ENCODE measurements around the gene EHMT1.

Gene EHMT1

DNA sequence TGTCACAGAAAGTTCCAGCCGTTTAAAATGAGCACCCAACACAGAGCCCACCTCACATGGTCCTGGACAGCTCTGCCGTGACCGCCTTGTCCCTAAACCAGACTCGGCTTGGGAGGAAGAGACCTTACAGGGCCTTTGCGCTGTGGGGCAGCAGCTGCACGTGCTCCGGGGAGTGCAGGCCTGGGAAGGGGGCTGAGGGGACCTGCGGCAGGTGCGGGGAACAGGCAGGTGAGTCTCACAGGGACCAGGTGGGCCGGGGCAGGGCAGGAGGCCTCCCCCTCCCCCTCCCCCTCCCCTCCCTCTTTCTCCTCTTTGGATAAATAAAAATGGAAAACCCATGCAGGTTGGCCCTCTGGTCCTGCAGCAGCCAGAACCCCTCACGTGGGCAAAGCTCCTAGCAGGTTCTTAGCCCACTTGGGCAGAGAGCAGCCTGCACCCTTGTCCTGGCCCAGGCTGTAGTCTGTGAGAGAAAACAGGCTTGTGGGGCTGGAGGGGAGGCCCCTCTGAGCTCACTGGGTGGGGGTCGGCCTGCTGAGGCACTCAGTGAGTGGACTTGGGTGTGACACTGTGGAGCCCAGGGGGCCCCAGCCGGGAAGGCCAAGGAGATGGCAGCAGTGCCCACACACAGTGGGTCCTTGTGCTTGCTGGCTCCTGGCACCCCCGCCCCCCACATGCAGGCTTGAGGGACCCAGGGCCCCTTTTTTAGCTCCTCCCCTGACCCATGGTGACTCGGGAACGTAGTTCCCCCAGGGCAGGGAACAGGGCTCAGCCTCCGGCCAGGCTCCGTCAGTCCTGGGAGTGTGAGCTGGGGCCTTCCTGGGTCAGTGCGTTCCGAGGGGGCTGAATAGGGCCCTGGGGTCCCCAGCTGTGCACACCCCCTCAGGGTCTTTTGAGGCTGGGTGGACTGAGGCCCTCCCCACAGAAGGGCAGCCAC, 218.8 kb downstream of the EHMT1 start:
- H3K4me3 Mint-ChIP-seq = no peak overlapping the region
- ATAC-seq = no peak

DNA sequence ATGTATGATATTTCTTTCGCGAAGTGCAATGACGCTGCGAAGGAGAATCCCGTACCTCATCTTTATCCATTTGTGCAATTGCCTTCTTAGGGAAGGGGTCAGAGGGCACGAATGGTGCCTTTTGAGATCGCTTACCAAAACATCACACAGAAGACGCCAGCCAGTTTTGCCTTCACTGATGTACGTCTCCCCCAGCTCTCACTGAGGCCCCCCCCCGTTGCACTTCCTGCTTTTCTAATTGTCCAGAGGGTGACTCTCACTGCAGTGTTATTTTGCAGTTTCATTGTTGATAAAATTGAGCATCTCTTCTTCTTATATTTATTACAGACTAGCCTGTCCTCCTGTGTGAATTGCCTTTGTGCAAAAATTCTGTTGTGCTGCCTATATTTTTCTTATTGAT, 219.8 kb downstream of the EHMT1 start:
- H3K27ac Mint-ChIP-seq = no peak overlapping the region
- DNase-seq (ENCODE audit: low spot score in 2 of 2) (no peak), ATAC-seq (no peak)
- H3K36me3 Mint-ChIP-seq = peaks cover 23% of the 10 kb centered on the region
- H3K4me1 Mint-ChIP-seq = no peaks in the 10 kb centered on the region
- H3K9me3 Mint-ChIP-seq = no peaks in the 10 kb centered on the region
- H3K4me3 Mint-ChIP-seq = no peak overlapping the region

More for the DNA sequence above, 218.8 kb downstream of the EHMT1 start:
- Mint-ChIP-seq H3K9me3 (no peaks in the 10 kb centered on the region), H3K27ac (no peak overlapping the region), H3K4me1 (no peaks in the 10 kb centered on the region), H3K36me3 (peaks cover 23% of the 10 kb centered on the region)
- DNase-seq (ENCODE audit: low spot score in 2 of 2) = no peak

DNA sequence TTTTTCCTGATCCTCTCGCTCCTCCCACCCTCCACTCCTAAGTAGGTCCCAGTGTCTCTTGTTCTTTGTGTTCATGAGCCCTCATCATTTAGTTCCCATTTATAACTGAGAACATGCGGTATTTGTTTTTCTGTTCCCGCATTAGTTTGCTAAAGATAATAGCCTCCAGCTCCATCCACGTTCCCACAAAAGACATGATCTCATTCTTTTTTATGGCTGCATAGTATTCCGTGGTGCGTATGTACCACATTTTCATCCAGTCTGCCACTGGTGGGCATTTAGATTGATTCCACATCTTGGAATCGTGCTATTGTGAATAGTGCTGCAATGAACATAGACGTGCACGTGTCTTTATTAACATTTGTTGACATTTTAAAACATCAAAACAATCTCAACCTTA, 224.6 kb downstream of the EHMT1 start:
- DNase-seq (ENCODE audit: low spot score in 2 of 2) (no peak), ATAC-seq (no peak)
- no peak overlapping the region for H3K4me3 Mint-ChIP-seq
- peaks cover under 1% of the 10 kb centered on the region for H3K36me3 Mint-ChIP-seq
- no peak overlapping the region for H3K27ac Mint-ChIP-seq
- H3K4me1 Mint-ChIP-seq = no peaks in the 10 kb centered on the region
- no peaks in the 10 kb centered on the region for H3K9me3 Mint-ChIP-seq

DNA sequence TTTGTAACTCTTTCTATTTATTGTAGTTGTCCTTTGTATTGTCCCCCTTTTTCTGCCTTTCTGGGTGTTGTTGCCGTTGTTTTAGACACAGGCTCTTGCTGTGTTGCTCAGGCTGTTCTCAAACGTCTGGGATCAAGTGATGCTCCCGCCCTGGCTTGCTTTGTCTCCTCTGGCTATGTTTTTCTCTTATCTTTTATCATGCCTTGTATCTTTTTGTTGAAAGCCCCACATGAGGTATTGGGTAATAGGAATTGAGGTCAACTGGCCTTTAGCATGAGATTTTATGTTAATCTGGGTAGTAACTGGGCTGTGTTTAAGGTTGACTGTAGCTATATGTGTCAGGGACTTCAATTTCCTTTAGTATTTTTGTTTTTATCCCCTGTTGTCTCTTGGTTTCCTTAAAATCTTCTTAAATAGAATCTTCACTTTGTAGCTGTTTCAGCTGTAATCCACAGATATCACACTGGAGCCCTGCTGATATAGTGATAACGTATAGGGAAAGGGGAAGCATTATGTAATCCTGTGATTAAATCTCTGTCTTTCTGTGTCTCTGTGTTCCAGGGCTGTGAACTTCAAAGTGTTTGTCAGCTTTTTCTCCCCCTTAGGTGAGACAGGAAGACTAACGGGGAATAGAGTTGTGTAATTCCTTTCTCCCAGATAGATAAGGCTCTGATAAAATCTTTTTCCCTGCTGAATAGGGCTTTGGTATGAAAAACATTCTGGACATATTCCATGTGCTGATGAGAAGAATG, 232.9 kb downstream of the EHMT1 start:
- no peak overlapping the region for H3K27ac Mint-ChIP-seq
- DNase-seq (ENCODE audit: low spot score in 2 of 2) (no peak), ATAC-seq (no peak)
- H3K36me3 Mint-ChIP-seq = no peaks in the 10 kb centered on the region
- no peak overlapping the region for H3K4me3 Mint-ChIP-seq
- peaks cover 5% of the 10 kb centered on the region for H3K4me1 Mint-ChIP-seq
- peaks cover 21% of the 10 kb centered on the region for H3K9me3 Mint-ChIP-seq

DNA sequence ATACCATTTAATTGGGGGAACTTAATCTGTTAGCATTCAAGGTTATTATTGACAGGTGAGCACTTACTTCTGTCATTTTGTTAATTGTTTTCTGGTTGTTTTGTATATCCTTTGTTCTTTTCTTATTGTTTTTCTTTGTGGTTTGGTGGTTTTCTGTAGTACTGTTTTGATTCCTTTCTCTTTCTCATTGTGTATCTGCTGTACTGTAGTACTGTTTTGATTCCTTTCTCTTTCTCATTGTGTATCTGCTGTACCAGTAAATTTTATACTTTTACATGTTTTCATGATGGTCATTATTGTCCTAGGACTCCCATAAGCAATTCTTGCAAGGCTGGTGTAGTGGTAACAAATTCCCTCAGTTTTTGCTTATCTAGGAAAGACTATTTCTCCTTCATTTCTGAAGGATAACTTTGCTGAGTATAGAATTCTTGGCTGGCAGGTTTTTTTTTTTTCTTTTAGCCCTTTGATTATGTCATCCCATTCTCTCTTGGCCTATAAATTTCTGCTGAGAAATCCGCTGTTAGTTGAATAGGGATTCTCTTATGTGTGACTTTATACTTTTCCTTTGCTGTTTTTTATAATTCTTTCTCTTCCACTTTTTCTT, 234.7 kb downstream of the EHMT1 start:
- ATAC-seq (peak; percentile 43), DNase-seq (ENCODE audit: low spot score in 2 of 2) (no peak)
- peaks cover 21% of the 10 kb centered on the region for H3K9me3 Mint-ChIP-seq
- H3K4me1 Mint-ChIP-seq = peaks cover 5% of the 10 kb centered on the region
- no peaks in the 10 kb centered on the region for H3K36me3 Mint-ChIP-seq
- H3K4me3 Mint-ChIP-seq = no peak overlapping the region
- H3K27ac Mint-ChIP-seq = no peak overlapping the region

DNA sequence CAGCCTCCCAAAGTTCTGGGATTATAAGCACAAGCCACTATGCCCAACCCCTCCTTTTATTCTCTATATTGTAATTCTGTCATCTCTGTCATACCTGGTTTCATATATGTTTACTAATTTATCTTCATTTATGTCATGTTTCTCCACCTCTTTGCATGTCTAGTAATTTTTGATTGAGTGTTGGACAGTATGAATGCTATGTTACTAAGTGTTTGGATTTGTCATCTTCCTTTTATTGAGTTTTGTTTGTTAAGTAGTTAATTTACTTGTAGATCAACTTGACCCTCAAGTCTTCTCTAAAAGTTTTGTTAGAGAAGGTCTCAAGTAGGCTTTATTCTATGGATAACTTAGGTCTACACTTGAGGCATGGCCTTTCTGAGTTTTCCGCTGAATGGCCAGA, 241.6 kb downstream of the EHMT1 start:
- H3K9me3 Mint-ChIP-seq = peaks cover 22% of the 10 kb centered on the region
- DNase-seq (ENCODE audit: low spot score in 2 of 2) = no peak
- no peak for ATAC-seq
- no peak overlapping the region for H3K27ac Mint-ChIP-seq
- H3K4me3 Mint-ChIP-seq = no peak overlapping the region
- H3K36me3 Mint-ChIP-seq = no peaks in the 10 kb centered on the region
- H3K4me1 Mint-ChIP-seq = peaks cover 5% of the 10 kb centered on the region

DNA sequence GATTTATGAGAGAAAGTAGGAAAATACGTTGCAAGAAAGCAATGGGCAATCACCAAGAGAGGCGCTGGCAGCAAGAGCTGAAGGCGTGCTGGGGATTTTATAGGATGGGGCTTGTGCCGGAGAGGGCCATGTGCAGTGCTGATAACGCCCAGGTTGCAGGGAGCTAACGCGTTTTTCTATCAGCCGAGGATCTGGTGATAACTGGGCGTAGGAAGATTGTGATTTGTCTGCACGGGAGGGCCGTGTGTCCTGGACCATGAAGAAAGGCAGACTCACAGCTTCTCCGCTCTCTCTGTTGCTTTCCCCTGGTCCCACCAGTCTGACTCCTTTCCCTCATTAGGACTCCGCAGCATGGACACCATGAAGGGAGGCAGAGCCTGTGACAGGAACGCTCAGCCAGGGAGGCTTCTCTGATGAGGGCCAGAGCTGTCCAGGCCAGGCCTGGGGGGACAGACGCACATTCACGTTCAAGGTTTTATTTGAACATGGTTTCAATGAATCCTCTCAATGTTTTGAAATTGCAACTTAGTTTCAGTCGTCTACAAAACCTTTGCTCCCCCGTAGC, 246.9 kb downstream of the EHMT1 start:
- Mint-ChIP-seq H3K36me3 (no peaks in the 10 kb centered on the region), H3K4me1 (peaks cover 5% of the 10 kb centered on the region), H3K27ac (no peak overlapping the region), H3K4me3 (no peak overlapping the region), H3K9me3 (peaks cover 11% of the 10 kb centered on the region)
- no peak for DNase-seq (ENCODE audit: low spot score in 2 of 2)
- no peak for ATAC-seq

DNA sequence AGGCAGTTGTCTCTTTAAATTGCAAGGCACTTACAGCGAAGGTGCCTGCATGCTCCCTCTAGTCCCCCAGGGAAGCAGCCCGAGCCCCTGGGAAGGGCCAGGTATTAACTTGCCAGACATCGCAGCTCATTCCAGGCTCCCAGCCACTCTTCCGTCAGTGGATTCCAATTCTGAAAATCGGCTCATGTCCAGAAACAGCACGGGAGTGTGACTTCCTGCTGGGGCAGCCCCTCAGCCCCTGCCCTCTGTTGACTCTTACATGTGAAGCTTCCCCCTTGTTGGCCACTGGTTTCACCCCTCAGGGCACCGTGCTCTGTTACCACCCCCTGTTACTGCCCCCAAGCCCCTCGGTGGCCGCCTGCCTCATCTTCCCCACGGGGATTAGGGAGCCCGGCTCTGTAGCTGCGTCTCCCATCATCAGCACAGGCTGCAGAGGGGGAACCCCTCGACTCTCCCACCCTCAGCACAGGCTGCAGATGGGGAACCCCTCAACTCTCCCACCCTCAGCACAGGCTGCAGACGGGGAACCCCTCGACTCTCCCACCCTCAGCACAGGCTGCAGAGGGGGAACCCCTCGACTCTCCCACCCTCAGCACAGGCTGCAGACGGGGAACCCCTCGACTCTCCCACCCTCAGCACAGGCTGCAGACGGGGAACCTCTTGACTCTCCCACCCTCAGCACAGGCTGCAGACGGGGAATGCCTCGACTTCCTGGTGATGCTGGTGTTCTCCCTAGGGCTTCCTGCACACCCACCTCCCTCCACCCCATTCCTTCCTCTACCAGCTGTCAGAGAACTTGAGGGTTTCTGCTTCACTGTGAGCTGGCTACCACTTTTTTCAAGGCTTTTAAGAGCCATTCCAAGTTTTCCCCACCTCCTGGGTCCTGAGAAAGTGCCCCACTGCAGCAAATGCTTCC, 247.7 kb downstream of the EHMT1 start:
- H3K4me3 Mint-ChIP-seq = no peak overlapping the region
- H3K4me1 Mint-ChIP-seq = peaks cover 5% of the 10 kb centered on the region
- no peaks in the 10 kb centered on the region for H3K36me3 Mint-ChIP-seq
- H3K9me3 Mint-ChIP-seq = peaks cover 7% of the 10 kb centered on the region
- no peak for ATAC-seq
- no peak overlapping the region for H3K27ac Mint-ChIP-seq
- DNase-seq (ENCODE audit: low spot score in 2 of 2) = no peak

DNA sequence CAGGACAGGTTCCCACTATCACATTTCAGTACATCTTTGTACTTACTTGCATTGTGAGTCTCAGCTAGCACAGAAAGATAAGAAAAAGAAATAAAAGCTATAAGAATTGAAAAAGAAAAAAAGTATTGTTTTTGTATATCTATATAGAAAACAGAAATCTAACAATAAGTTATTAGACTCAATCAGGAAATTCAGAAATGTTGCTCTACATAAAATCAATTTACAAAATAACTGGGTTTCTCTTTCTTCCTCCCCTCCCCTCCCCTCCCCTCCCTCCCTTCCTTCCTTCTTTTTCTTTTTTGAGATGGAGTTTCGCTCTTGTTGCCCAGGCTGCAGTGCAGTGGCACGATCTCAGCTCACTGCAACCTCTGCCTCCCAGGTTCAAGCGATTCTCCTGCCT, 251.6 kb downstream of the EHMT1 start:
- DNase-seq (ENCODE audit: low spot score in 2 of 2) (no peak), ATAC-seq (no peak)
- H3K4me1 Mint-ChIP-seq = no peaks in the 10 kb centered on the region
- H3K4me3 Mint-ChIP-seq = no peak overlapping the region
- H3K36me3 Mint-ChIP-seq = no peaks in the 10 kb centered on the region
- no peak overlapping the region for H3K27ac Mint-ChIP-seq
- no peaks in the 10 kb centered on the region for H3K9me3 Mint-ChIP-seq

DNA sequence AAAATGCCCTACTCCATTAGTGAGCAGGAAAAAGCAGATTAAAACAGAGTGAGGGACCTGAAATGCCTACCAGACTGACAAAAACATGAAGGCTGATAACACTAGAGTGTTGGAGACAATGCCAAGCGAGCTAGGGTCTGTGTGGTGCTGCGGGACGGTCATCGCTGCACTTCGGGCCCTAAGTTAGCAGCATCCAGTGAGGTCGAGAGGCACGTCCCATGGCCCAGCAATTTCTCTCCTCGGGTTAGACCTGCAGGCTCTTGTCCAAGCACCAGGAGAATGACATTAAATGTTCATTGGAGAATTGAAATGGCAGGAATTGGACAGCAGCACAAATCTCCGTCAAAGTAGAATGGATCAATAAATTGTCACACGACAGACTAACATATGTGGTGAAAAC, 253.5 kb downstream of the EHMT1 start:
- ATAC-seq (no peak), DNase-seq (ENCODE audit: low spot score in 2 of 2) (no peak)
- Mint-ChIP-seq H3K9me3 (no peaks in the 10 kb centered on the region), H3K36me3 (no peaks in the 10 kb centered on the region), H3K4me3 (no peak overlapping the region), H3K27ac (no peak overlapping the region), H3K4me1 (no peaks in the 10 kb centered on the region)

DNA sequence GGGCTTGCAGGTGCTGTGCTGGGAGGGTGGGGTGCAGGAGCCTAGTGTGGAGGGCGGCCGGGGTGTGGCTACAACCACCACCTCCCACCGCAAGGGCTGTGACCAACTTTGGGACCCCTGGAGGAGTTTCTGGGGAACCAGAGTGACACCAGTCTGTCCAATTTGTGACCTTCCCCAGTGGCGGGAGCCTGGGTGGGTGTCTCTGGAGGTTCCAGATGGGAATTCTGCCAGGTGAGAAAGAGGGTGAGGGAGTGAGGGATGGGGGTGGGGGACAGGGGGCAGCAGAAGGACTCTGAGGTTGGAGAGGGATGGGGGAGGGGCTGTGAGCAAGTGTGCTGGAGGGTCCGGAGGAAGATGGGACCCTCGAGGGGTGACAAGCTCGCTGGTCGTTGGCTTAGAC, 254.6 kb downstream of the EHMT1 start:
- no peaks in the 10 kb centered on the region for H3K4me1 Mint-ChIP-seq
- H3K36me3 Mint-ChIP-seq = no peaks in the 10 kb centered on the region
- ATAC-seq (no peak), DNase-seq (ENCODE audit: low spot score in 2 of 2) (no peak)
- H3K9me3 Mint-ChIP-seq = no peaks in the 10 kb centered on the region
- no peak overlapping the region for H3K4me3 Mint-ChIP-seq
- H3K27ac Mint-ChIP-seq = no peak overlapping the region

DNA sequence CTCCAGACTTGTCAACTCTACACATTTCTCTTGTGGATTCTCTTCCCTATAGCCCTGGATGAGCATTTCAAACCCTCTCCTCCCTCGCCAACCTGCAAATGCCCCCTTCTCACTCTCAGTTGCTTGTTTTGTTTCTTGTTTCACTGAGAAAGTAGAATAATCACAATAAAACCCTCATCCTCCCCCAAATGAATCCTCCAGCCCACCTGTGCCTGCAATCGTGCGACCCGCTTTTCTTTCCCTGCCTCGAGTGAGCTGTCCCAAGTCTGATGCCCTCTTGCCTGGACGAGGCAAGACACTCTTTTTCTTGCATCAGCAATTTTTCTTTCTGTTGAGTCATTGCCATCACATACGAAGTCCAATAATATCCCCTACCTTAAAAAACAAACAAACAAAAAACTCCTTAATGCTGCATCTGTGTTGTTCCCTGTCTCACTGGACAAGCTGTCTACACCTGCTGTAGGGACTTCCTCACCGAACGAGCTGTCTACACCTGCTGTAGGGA, 255.1 kb downstream of the EHMT1 start:
- H3K27ac Mint-ChIP-seq = no peak overlapping the region
- H3K9me3 Mint-ChIP-seq = no peaks in the 10 kb centered on the region
- H3K36me3 Mint-ChIP-seq = no peaks in the 10 kb centered on the region
- no peaks in the 10 kb centered on the region for H3K4me1 Mint-ChIP-seq
- H3K4me3 Mint-ChIP-seq = no peak overlapping the region
- DNase-seq (ENCODE audit: low spot score in 2 of 2) (no peak), ATAC-seq (no peak)

DNA sequence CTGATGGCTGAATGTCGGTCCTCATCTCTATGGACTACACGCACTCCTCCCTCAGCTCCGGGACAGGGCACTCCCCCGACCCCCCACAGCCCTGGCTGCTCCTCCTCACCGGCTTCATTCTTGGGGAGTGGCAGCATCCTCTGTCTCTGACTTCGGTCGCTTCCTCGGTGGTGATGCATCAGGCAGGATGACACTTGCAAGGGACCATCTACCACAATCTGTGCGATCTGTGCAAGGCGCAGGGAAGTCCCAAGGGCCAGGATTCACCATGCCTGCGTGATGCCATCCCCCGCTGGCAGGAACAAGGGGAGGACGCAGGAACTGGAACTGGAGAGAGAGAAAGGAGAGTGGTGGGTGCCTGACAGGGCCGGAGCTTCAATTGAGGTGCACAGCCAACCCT, 256.5 kb downstream of the EHMT1 start:
- ATAC-seq (no peak), DNase-seq (ENCODE audit: low spot score in 2 of 2) (no peak)
- H3K36me3 Mint-ChIP-seq = no peaks in the 10 kb centered on the region
- no peak overlapping the region for H3K27ac Mint-ChIP-seq
- H3K4me1 Mint-ChIP-seq = no peaks in the 10 kb centered on the region
- H3K4me3 Mint-ChIP-seq = no peak overlapping the region
- H3K9me3 Mint-ChIP-seq = no peaks in the 10 kb centered on the region

DNA sequence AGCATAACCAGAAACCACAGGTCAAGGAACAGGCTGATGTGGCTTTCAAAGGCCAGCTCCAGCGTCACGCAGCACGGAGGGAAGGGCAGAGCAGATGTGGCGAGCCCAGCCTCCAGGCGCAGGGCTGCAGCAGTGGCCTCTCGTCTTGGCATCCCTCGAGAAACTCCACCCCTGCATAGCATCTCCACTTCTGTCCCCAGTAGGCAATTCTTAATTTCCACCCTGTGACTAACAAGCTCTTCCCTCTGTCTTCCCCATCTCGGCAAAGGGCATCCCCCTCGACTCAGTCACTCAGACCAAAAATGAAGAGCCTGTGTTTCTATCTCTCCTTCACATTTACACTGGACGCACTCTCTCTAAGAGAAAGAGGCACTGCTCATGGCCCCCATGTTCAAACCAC, 257.0 kb downstream of the EHMT1 start:
- Mint-ChIP-seq H3K4me1 (no peaks in the 10 kb centered on the region), H3K36me3 (no peaks in the 10 kb centered on the region), H3K9me3 (no peaks in the 10 kb centered on the region), H3K27ac (no peak overlapping the region), H3K4me3 (no peak overlapping the region)
- no peak for DNase-seq (ENCODE audit: low spot score in 2 of 2)
- no peak for ATAC-seq
